ENCODE measurements around the gene MAP3K13.

The MAP3K13 gene

DNA sequence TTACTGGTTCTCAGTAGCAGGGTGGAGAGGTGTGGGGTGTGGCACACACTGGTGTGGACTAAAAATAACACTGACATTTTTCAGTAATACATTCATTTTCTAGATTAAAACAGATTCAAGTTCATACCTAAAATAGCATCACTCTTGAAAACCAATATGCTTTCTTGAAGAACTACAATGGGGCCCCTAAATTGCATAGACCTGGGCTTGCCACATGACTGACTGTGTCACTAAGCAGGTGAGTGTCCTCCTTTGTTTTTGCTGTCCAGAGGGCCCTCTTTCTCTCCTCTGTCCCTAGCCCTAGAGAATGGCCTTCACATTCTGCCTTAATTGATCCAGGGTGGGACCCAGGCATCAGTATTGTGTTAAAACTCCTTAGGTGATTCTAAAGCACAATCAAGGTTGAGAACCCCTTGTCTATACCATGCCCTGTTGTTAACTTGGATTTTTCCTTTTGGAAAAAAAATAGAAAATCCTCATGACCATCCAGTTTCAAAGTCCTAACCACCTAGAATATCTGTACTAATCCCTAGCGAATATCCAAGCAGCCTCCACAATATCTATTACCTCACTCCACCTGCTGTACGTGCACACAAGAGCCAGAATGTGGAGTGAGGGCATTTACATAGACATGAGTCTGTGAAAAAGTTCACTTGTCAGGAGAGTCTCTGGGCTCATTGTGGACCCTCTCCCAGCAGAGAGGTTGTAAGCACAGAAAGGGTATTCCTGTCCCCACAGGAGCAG lies 154.6 kb downstream of the MAP3K13 start:
- no peak for DNase-seq

GRCh38 chr3:185519021-185519420 lies 156.1 kb downstream of the MAP3K13 start:
- no peak for DNase-seq

DNA sequence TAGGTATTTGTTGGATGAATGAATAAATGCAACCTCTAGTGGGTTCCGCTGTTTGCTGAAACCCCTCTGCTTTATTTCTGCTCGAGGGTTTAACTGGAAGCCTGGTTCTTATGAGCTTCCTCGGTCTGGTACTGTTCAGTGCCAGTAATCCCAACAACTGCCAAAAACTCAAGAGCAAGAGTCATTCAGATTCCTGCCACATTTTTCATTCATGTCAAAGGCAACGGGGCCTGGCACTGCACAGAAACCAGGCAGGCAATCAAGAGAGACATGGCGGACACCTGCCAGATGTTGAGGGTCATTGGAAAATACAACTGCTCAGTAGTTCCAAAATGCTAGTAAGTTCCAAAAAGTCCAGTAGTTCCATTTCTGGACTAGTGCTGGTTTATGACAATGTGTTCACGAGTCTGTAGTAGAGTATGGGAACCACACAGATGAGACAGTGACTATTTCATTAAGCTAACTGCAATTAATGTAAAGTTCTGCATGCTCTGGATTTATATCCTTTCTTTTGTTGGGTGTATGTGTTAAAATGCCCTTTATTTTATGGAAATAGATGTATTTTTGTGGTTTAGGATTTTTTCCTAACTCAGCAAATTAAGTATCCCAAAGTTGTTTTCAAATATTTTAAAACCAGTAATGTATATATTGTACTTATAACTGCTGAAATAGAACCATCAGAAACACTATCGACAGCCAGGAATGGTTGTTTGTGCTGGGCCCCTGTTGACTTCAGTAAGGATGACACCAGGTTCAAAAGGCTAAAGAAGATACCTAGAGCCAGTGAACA lies 158.6 kb downstream of the MAP3K13 start:
- no peak for DNase-seq

DNA sequence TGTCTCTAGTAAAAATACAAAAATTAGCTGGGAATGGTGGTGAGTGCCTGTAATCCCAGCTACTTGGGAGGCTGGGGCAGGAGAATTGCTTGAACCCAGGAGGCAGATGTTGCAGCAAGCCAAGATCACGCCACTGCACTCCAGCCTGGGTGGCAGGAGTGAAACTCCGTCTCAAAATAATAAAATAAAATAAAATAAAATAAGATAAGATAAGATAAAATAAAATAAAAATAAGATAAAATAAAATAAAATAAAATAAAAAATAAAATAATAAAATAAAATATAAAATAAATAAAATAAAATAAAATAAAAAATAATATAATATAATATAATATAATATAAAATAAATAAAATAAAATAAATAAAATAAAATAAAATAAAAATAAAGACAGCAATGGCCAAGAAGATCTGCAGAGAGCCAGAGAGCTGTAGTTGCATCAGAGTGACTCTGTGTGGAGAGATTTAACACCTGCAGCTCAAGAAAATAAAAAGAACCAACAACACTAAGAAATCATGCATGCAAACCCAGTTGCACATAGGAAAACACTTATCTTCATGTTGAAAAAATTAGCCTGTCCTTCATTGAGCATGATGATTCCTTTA lies 163.5 kb downstream of the MAP3K13 start:
- no peak for DNase-seq

GRCh38 chr3:185527364-185527763 lies 164.4 kb downstream of the MAP3K13 start:
- no peak for DNase-seq

GRCh38 chr3:185528532-185528931 lies 165.6 kb downstream of the MAP3K13 start:
- no peak for DNase-seq

GRCh38 chr3:185530856-185531255 lies 167.9 kb downstream of the MAP3K13 start:
- DNase-seq = no peak

DNA sequence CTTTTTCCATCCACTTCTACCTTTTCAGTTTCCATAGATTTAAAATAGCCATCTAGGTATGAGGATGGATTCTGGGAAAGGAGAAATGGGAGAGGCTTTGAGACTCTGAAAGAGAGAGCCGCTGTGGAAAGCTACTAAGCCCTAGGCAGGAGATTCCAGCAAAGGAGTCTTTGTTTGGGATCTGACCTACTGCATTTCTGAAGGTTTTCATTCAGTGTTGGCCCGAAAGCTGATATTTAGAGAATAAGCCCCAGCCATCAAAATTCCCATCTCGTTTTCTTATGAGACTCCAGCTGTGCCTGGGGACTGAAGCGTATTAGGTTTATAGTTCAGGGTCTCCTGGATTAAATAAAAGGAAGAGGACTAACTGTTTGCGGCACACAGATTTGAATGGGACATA lies 170.0 kb downstream of the MAP3K13 start:
- no peak for DNase-seq

- DNase-seq = no peak
These were observed 171.6 kb downstream of the MAP3K13 start for GRCh38 chr3:185534511-185534910.

GRCh38 chr3:185537369-185537970 lies 174.5 kb downstream of the MAP3K13 start:
- DNase-seq = peak; percentile 37

Data from CD4-positive, alpha-beta T cell treated with Interleukin-4 for 4 hours (primary cell).